SK-N-MC (cell line): ENCODE measurements around the gene MID1.

Source experiments
- EZH2 ChIP-seq: fragments of 200-600 bp; sonication (generic); IDR thresholded peaks from one replicate; pipeline ENCODE4 v1.6.1; 2017; ENCODE audit warnings: antibody characterized with exemption
- POLR2AphosphoS5 ChIP-seq: IDR thresholded peaks from 2 replicates; pipeline ENCODE4 v1.6.1; 2012; ENCODE audit warnings: mild to moderate bottlenecking, low read depth, low read length, borderline replicate concordance

DNA sequence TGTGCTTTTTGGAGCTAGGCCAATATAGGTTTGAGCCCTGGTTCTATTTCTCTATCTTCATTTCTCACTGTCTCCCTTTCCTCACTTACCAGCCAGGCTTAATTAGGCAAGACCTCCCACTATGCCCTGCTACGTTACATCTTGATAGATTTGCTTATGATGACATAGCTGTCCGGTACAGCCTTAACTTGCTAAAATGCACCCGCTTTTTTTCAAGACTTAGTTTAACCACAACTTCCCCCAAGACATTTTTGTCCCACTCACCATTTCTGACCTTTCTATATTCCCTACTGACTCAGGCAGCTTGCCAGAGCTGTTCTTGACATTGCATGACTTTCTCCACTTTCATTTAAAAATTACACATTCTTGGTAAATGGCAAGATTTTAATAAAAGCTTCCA, 152.6 kb downstream of the MID1 start:
- TF ChIP-seq POLR2AphosphoS5, result no peak
- TF ChIP-seq EZH2, result no peak
